ENCODE results near the gene KLC1.
A peak's percentile ranks its signal among the peaks of the same experiment; 100 is the strongest.
"Not testable (repeated sequence)": the region's sequence is repeated elsewhere in the genome, so short reads cannot be mapped to it uniquely, and the experiment has no call there.

The KLC1 gene

GRCh38 chr14:103625356-103626095 lies 3.5 kb upstream of the KLC1 start:
- no peak for DNase-seq (ENCODE audit: low spot score)

DNA sequence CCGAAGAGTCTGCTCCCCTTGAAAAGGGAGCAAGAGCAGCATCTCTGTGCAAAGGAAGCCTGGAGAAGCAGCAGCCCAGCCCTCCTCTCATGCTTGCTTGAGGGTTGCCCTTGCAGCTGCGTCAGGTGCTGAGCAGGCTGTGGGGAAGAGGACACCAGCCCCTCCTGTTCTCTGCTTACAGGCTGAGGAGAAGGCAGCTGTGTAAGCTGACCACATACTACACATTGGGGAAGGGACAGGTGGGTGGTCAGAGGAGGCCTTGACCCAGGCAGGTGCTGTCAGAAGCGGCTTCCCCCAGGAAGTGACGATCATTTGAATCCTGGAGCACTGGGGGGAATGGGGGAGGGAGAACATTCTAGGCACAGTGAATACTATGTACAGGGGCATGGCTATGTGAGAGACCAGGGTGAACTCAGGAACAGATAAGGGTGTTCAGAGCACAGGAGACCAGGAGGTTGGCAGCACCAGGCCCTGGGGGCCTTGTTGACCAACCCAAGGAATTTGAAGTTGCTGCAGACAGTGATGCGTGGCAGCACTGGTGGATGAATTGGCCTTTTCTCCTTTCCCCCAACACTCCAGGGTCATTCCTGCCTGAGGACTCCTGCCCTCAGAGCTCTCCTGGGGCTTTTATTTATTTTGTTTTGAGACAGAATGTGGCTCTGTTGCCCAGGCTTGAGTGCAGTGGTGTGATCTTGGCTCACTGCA lies 2.7 kb upstream of the KLC1 start:
- no peak for DNase-seq (ENCODE audit: low spot score)

GRCh38 chr14:103627073-103628025 lies 1.7 kb upstream of the KLC1 start:
- peak; percentile 72 for DNase-seq (ENCODE audit: low spot score)

- peak; percentile 78 for DNase-seq (ENCODE audit: low spot score)
These were observed 759 bp upstream of the KLC1 start for GRCh38 chr14:103628221-103628683.

- DNase-seq (ENCODE audit: low spot score): peak; percentile 20
These were observed 601 bp downstream of the KLC1 start for GRCh38 chr14:103629503-103630121.

DNA sequence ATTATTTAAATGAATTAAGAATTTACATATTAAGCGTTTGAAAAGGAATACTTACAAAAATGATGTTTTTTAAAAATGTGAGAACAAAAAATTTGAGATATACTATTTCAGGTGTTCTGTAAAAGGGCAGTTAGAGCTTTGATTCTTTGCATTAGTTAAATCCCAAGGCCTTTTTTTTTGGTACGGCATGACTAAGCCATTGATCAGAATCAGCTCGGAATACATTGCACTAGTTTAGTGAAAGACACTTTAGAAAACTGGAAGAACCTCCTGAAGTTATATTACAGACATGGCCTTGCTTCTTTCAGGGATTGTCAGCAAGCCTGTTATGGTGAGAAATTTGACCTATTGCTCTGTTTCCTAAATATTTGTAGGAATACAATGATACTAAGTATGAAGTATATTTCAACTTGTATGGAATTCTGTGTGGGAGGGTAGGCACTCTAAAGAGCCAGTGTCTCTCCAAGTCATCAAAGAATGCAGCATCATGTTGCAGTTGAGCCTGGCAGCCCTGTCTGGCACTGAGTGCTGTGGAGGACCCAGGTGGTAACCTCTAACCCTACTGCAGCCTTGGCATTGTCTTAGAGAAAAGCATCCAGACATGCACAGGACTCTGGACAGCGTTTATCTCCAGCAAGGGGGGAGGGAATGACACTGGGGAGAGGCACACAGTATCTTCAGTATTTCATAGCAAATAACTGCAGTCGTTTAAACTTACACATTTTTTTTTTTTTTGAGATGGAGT lies 1.5 kb downstream of the KLC1 start:
- no peak for DNase-seq (ENCODE audit: low spot score)

DNA sequence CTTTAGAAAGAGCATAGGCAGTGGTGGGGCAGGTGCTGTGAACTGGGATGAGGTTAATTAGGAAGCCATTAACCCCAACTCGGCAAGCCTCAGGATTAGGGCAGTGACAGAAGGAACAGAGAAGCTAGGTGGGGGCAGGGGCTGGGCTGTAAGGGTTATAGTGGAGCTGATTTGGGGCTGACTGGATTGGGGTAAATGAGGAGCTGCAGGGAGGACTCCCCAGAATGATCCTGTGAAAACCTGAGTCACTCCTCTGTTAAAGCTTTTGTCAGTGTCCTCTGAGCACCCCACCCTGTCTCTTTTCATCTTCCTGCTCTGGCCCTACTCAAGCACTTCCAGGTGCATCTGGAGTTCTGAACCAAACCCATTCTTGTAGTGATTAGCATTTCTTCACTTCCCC lies 4.4 kb downstream of the KLC1 start:
- no peak for DNase-seq (ENCODE audit: low spot score)

- no peak for DNase-seq (ENCODE audit: low spot score)
These were observed 5.1 kb downstream of the KLC1 start for GRCh38 chr14:103634156-103634555.

DNA sequence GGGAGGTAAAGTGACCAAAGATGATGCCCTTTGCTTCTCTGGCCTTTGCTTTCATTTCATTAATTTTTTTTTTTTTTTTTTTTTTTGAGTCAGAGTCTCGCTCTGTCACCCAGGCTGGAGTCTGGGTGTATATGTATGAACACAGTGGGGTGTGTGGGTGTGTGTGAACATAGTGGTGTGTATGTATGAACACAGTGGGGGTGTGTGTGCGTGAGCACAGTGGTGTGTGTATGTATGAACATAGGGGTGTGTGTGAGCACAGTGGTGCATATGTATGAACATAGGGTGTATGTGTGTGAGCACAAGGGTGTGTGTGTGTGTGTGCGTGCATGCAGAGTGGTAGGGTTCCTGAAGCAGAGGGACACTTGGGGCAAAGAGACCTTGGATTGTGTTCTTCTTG lies 9.6 kb downstream of the KLC1 start:
- DNase-seq (ENCODE audit: low spot score): no peak

GRCh38 chr14:103641161-103641560 lies 12.2 kb downstream of the KLC1 start:
- DNase-seq (ENCODE audit: low spot score): no peak

- no peak for DNase-seq (ENCODE audit: low spot score)
These were observed 17.2 kb downstream of the KLC1 start for GRCh38 chr14:103646189-103646588.

DNA sequence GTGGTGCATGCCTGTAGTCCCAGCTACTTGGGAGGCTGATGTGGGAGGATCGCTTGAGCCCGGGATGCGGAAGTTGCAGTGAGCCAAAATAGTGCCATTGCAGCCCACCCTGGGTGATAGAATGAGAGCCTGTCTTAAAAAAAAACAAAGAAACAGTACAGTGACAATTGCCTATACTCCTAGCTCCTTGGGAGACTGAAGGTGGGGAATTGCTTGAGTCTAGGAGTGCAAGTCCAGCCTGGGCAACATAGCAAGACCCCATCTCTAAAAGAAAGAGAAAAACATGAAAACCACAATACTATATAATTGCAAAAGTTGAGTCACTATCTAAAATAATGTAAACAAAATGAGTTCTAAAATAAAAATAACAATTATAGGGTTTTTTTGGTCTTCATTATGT lies 20.0 kb downstream of the KLC1 start:
- no peak for DNase-seq (ENCODE audit: low spot score)

DNA sequence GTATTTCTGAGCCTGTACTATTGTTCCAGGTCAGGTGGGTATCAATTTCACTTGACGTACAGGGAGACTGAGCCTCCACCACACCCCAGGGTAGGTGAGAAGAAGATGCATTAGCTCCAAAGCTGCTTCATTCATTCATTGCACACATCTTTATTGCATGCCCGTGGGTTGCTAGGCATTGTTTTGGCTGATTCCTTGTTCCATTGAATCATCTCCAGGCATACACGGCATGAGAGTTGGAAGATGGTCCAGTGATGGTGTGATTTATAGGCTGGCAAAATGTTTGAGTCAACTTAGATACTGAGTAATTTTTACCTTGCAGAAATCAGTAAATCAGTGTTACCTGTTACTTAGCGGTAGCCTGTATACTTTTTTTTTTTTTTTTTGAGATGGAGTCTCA lies 21.2 kb downstream of the KLC1 start:
- DNase-seq (ENCODE audit: low spot score): no peak

GRCh38 chr14:103651585-103651984 lies 22.6 kb downstream of the KLC1 start:
- no peak for DNase-seq (ENCODE audit: low spot score)

DNA sequence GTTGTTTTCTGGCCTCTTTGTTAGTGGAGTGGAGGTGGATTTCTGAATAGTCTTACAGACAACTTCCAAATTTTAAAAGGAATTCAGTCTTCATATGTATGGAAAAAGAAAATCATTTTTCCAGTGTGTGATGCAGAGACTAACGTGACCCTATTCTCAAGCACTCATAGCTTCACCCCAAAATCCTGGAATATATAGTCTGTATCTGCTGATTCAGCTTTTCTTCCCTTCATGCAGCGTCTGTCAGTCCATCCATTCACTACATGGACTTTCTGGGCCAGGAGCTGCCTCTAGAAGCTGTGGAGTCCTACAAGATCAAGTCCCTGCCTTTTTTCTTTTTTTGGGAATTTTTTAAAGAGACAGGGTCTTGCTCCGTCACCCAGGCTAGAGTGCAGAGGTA lies 23.8 kb downstream of the KLC1 start:
- DNase-seq (ENCODE audit: low spot score): no peak

DNA sequence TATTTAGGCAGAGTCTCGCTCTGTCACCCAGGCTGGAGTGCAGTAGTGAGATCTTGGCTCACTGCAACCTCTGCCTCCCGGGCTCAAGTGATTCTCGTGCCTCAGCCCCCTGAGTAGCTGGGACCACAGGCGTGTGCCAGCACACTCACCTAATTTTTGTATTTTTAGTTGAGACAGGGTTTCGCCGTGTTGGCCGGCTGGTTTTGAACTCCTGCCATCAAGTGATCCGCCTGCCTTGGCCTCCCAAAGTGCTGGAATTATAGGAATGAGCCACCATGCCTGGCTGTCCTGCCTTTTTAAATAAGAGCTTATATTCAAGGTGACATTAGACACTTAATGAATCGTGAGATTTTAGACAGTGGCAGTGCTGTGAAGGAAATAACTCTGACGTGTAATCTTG lies 24.3 kb downstream of the KLC1 start:
- not testable (repeated sequence) for DNase-seq (ENCODE audit: low spot score)

- DNase-seq (ENCODE audit: low spot score): no peak
These were observed 24.8 kb downstream of the KLC1 start for GRCh38 chr14:103653805-103654204.

DNA sequence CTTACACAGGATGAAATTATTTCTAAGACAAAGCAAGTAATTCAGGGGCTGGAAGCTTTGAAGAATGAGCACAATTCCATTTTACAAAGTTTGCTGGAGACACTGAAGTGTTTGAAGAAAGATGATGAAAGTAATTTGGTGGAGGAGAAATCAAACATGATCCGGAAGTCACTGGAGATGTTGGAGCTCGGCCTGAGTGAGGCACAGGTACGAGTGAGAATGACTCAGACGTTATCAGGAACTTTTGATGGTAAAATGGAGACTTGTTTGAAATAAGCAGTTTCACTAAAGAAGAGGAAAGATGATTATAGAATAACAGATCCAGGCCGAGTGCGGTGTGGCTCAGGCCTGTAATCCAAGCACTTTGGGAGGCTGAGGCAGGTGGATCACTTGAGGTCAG lies 25.6 kb downstream of the KLC1 start:
- DNase-seq (ENCODE audit: low spot score): no peak

GRCh38 chr14:103656031-103656755 lies 27.2 kb downstream of the KLC1 start:
- DNase-seq (ENCODE audit: low spot score): no peak

DNA sequence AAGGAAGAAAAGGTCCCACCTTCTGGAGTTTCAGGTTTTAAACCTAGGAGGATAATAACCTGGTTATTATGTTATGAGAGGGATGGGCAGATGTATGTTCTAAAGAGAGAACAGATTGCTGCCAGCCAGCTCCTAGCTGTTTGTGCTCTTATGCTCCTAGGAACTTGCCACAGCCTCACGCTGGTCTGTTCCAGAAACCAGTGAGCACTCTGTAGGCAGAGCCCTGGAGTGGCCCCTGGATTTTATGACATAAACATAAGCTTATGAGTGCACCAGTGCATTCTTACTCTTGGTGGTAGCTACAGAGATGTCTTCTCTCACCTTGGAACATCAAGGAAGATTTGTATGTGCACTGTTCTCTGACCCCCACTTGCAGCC lies 27.7 kb downstream of the KLC1 start:
- no peak for DNase-seq (ENCODE audit: low spot score)

DNA sequence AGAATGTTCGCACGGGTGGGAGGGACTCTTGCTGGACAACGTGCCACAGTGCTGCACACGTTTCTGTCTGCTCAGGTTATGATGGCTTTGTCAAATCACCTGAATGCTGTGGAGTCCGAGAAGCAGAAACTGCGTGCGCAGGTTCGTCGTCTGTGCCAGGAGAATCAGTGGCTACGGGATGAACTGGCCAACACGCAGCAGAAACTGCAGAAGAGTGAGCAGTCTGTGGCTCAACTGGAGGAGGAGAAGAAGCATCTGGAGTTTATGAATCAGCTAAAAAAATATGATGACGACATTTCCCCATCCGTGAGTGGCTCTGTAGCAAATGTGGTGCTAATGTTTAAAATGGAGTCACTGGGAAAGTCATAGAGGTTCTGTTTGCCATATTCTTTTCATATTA lies 28.5 kb downstream of the KLC1 start:
- DNase-seq (ENCODE audit: low spot score): no peak
